ENCODE measurements around the gene SH3GL2.
"Not testable (repeated sequence)": the region's sequence is repeated elsewhere in the genome, so short reads cannot be mapped to it uniquely, and the experiment has no call there.

The SH3GL2 gene

GRCh38 chr9:17751486-17751885 lies 172.6 kb downstream of the SH3GL2 start:
- DNase-seq (ENCODE audit: low read depth): no peak

GRCh38 chr9:17752021-17752420 lies 173.2 kb downstream of the SH3GL2 start:
- no peak for DNase-seq (ENCODE audit: low read depth)

GRCh38 chr9:17757816-17758215 lies 178.9 kb downstream of the SH3GL2 start:
- no peak for DNase-seq (ENCODE audit: low read depth)

- no peak for DNase-seq (ENCODE audit: low read depth)
Measured at GRCh38 chr9:17760250-17760649, 181.4 kb downstream of the SH3GL2 start.

GRCh38 chr9:17761984-17762676 lies 183.3 kb downstream of the SH3GL2 start:
- DNase-seq (ENCODE audit: low read depth): no peak

- DNase-seq (ENCODE audit: low read depth): no peak
Measured at GRCh38 chr9:17764306-17764705, 185.4 kb downstream of the SH3GL2 start.

GRCh38 chr9:17765131-17765530 lies 186.3 kb downstream of the SH3GL2 start:
- not testable (repeated sequence) for DNase-seq (ENCODE audit: low read depth)

GRCh38 chr9:17772223-17772622 lies 193.4 kb downstream of the SH3GL2 start:
- no peak for DNase-seq (ENCODE audit: low read depth)

GRCh38 chr9:17775656-17776055 lies 196.8 kb downstream of the SH3GL2 start:
- DNase-seq (ENCODE audit: low read depth): no peak

- DNase-seq (ENCODE audit: low read depth): no peak
Measured at GRCh38 chr9:17776735-17777134, 197.9 kb downstream of the SH3GL2 start.

- no peak for DNase-seq (ENCODE audit: low read depth)
Measured at GRCh38 chr9:17777465-17777864, 198.6 kb downstream of the SH3GL2 start.

- DNase-seq (ENCODE audit: low read depth): no peak
Measured at GRCh38 chr9:17782430-17783149, 203.7 kb downstream of the SH3GL2 start.

- DNase-seq (ENCODE audit: low read depth): no peak
Measured at GRCh38 chr9:17783227-17783626, 204.4 kb downstream of the SH3GL2 start.

GRCh38 chr9:17789316-17789715 lies 210.4 kb downstream of the SH3GL2 start:
- DNase-seq (ENCODE audit: low read depth): no peak

GRCh38 chr9:17793713-17794622 lies 215.1 kb downstream of the SH3GL2 start:
- DNase-seq (ENCODE audit: low read depth): no peak

GRCh38 chr9:17795744-17796143 lies 216.9 kb downstream of the SH3GL2 start:
- DNase-seq (ENCODE audit: low read depth): no peak

GRCh38 chr9:17799369-17799768 lies 220.5 kb downstream of the SH3GL2 start:
- DNase-seq (ENCODE audit: low read depth): no peak

- DNase-seq (ENCODE audit: low read depth): no peak
Measured at GRCh38 chr9:17800418-17800817, 221.6 kb downstream of the SH3GL2 start.

- DNase-seq (ENCODE audit: low read depth): no peak
Measured at GRCh38 chr9:17802249-17802857, 223.5 kb downstream of the SH3GL2 start.

GRCh38 chr9:17807613-17808282 lies 228.9 kb downstream of the SH3GL2 start:
- DNase-seq (ENCODE audit: low read depth): no peak

- DNase-seq (ENCODE audit: low read depth): no peak
Measured at GRCh38 chr9:17810317-17810716, 231.5 kb downstream of the SH3GL2 start.
